NOMO-1 (cell line): ENCODE results near the gene MRPL18.
"Not testable (repeated sequence)": the region's sequence is repeated elsewhere in the genome, so short reads cannot be mapped to it uniquely, and the experiment has no call there.

ENCODE experiments used
- DNase-seq, 2 experiments: peaks; one replicate each; lab custom pipeline; 2025; ENCODE audit not compliant: unreplicated experiment in 2 of 2; lab: John Stamatoyannopoulos, UW

Gene MRPL18

GRCh38 chr6:159813781-159814180 is 23.5 kb downstream of the MRPL18 start:
- no peak for DNase-seq

- DNase-seq: no peak
Observed at GRCh38 chr6:159815410-159815809, 25.1 kb downstream of the MRPL18 start.

GRCh38 chr6:159816775-159817174 is 26.5 kb downstream of the MRPL18 start:
- DNase-seq: not testable (repeated sequence)

GRCh38 chr6:159817951-159818739 is 27.9 kb downstream of the MRPL18 start:
- no peak for DNase-seq

GRCh38 chr6:159819098-159819497 is 28.8 kb downstream of the MRPL18 start:
- no peak for DNase-seq

GRCh38 chr6:159819932-159820640 is 29.8 kb downstream of the MRPL18 start:
- DNase-seq: peak; percentile 80 to 88

GRCh38 chr6:159821122-159821521 is 30.9 kb downstream of the MRPL18 start:
- no peak for DNase-seq

GRCh38 chr6:159821726-159822125 is 31.5 kb downstream of the MRPL18 start:
- no peak for DNase-seq

- no peak for DNase-seq
Observed at GRCh38 chr6:159823953-159824352, 33.7 kb downstream of the MRPL18 start.

- DNase-seq: not testable (repeated sequence)
Observed at GRCh38 chr6:159824690-159825089, 34.4 kb downstream of the MRPL18 start.

GRCh38 chr6:159826004-159826403 is 35.7 kb downstream of the MRPL18 start:
- no peak for DNase-seq

GRCh38 chr6:159826968-159827647 is 36.8 kb downstream of the MRPL18 start:
- DNase-seq: no peak

- no peak for DNase-seq
Observed at GRCh38 chr6:159828074-159828473, 37.8 kb downstream of the MRPL18 start.

GRCh38 chr6:159829526-159829925 is 39.3 kb downstream of the MRPL18 start:
- DNase-seq: peak; percentile 73 to 88

GRCh38 chr6:159830501-159831372 is 40.5 kb downstream of the MRPL18 start:
- DNase-seq: peak in 1 of 2 experiments; percentile 24

- DNase-seq: no peak
Observed at GRCh38 chr6:159831373-159831679, 41.1 kb downstream of the MRPL18 start.

- peak; percentile 26 to 51 for DNase-seq
Observed at GRCh38 chr6:159832946-159833345, 42.7 kb downstream of the MRPL18 start.

GRCh38 chr6:159833556-159833955 is 43.3 kb downstream of the MRPL18 start:
- DNase-seq: no peak

GRCh38 chr6:159833997-159834603 is 43.8 kb downstream of the MRPL18 start:
- no peak for DNase-seq
